ENCODE results near the gene ANKRD65. TPM values are rescaled to one million over a fixed set of nuclear protein-coding genes. Genes with fewer than 3 reads are reported as not detected.
"Not testable (repeated sequence)": the region's sequence is repeated elsewhere in the genome, so short reads cannot be mapped to it uniquely, and the experiment has no call there.

The ANKRD65 gene
- polyA plus RNA-seq, 1 donor (not counting 4 experiments of a cell fraction or from before 2014, with no cell fraction given), result 4.6 TPM

DNA sequence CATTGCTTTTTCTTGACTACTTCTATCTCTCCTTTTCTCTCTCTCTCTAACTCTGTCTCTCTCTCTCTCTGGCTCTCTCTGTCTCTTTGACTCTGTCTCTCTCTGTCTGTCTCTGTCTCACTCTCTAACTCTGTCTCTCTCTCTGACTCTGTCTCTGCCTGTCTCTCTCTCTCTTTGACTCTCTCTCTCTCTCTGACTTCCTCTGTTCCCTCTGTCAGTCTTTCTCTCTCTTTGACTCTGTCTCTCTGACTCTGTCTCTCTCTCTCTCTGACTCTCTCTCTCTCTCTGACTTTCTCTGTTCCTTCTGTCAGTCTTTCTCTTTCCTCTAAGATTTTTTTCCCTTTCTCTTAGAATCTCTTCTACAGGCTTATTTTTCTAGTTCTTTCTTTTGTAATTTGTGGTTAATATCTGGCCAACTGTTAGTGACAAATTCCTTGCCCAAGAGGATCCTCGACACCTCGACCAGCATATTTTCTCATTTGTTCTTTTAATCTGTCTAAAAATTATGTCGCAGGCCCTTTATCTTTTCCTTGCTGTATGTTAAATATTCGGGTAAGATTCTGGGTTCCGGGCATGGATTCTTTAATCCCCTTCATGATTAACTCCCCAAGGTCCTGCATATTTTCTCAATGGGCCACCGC, 28.1 kb upstream of the ANKRD65 start, which contains the start of gene ATAD3C:
ATAD3C (plus strand) TSS at position 591 of the 641 bp plus-strand sequence. CDS start 995 bp downstream, outside the sequence.
- no peak within 1 kb of the TSS for H3K9ac ChIP-seq (ENCODE audit: control insufficient read depth, extremely low read depth, insufficient read depth, low read length)
- H2AFZ ChIP-seq (ENCODE audit: control insufficient read depth, low read length), result no peak within 1 kb of the TSS
- TF ChIP-seq EZH2 (IDR thresholded peaks at IDR 0.05; ENCODE audit: low read length), result no peak
- TF ChIP-seq, protein P1, sequence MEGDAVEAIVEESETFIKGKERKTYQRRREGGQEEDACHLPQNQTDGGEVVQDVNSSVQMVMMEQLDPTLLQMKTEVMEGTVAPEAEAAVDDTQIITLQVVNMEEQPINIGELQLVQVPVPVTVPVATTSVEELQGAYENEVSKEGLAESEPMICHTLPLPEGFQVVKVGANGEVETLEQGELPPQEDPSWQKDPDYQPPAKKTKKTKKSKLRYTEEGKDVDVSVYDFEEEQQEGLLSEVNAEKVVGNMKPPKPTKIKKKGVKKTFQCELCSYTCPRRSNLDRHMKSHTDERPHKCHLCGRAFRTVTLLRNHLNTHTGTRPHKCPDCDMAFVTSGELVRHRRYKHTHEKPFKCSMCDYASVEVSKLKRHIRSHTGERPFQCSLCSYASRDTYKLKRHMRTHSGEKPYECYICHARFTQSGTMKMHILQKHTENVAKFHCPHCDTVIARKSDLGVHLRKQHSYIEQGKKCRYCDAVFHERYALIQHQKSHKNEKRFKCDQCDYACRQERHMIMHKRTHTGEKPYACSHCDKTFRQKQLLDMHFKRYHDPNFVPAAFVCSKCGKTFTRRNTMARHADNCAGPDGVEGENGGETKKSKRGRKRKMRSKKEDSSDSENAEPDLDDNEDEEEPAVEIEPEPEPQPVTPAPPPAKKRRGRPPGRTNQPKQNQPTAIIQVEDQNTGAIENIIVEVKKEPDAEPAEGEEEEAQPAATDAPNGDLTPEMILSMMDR (optimal IDR thresholded peaks at IDR 0.05 in 1 of 3, IDR thresholded peaks at IDR 0.05 in 1 of 3, conservative IDR thresholded peaks at IDR 0.05 in 1 of 3; ENCODE audit: extremely low read depth in 1 of 3, insufficient read depth in 2 of 3, low read length in 3 of 3), result no peak
- H3K79me2 ChIP-seq (ENCODE audit: control insufficient read depth, insufficient read depth, low read length), result no peaks in the 10 kb centered on the region
- H3K9me3 ChIP-seq (ENCODE audit: control insufficient read depth, low read depth, low read length), result no peaks in the 10 kb centered on the region
- no peaks in the 10 kb centered on the region for H3K36me3 ChIP-seq (ENCODE audit: control insufficient read depth in 2 of 2, extremely low read depth in 1 of 2, insufficient read depth in 2 of 2, low read length in 2 of 2)
- no peaks in the 10 kb centered on the region for H4K20me1 ChIP-seq (ENCODE audit: control insufficient read depth, extremely low read depth, insufficient read depth, low read length)
- no peaks in the 10 kb centered on the region for H3K4me1 ChIP-seq (ENCODE audit: control insufficient read depth, extremely low read depth, insufficient read depth, low read length)
- no peak within 1 kb of the TSS for H3K27ac ChIP-seq (ENCODE audit: control insufficient read depth, insufficient read depth, low read length)
- no peak within 1 kb of the TSS for H3K4me3 ChIP-seq (ENCODE audit: control insufficient read depth in 2 of 3, extremely low read depth in 1 of 3, insufficient read depth in 2 of 3, low read depth in 1 of 3, low read length in 3 of 3)
- FAIRE-seq (no peak), DNase-seq (ENCODE audit: low read depth, low spot score) (no peak)
- H3K4me2 ChIP-seq (ENCODE audit: control insufficient read depth, extremely low read depth, insufficient read depth, low read depth, low read length), result no peak within 1 kb of the TSS
- dilution Hi-C loops (cut with MboI; ENCODE audit: extremely low pct_ligation_motif_present, low sequenced_read_pairs), result no loop called here
- no peaks in the 10 kb centered on the region for H3K27me3 ChIP-seq (ENCODE audit: control insufficient read depth, extremely low read depth, insufficient read depth, low read length)
- H3K9me1 ChIP-seq (ENCODE audit: control insufficient read depth, extremely low read depth, insufficient read depth, low read length), result no peaks in the 10 kb centered on the region

GRCh38 chr1:1446631-1447030, 25.6 kb upstream of the ANKRD65 start:
- H3K4me1 ChIP-seq (ENCODE audit: control insufficient read depth, extremely low read depth, insufficient read depth, low read length); H3K9me3 ChIP-seq (ENCODE audit: control insufficient read depth, low read depth, low read length); H3K27me3 ChIP-seq (ENCODE audit: control insufficient read depth, extremely low read depth, insufficient read depth, low read length); H3K9me1 ChIP-seq (ENCODE audit: control insufficient read depth, extremely low read depth, insufficient read depth, low read length); FAIRE-seq; dilution Hi-C loops (cut with MboI; ENCODE audit: extremely low pct_ligation_motif_present, low sequenced_read_pairs); H2AFZ ChIP-seq (ENCODE audit: control insufficient read depth, low read length); H3K36me3 ChIP-seq (ENCODE audit: control insufficient read depth in 2 of 2, extremely low read depth in 1 of 2, insufficient read depth in 2 of 2, low read length in 2 of 2); H3K4me2 ChIP-seq (ENCODE audit: control insufficient read depth, extremely low read depth, insufficient read depth, low read depth, low read length); H3K4me3 ChIP-seq (ENCODE audit: control insufficient read depth in 2 of 3, extremely low read depth in 1 of 3, insufficient read depth in 2 of 3, low read depth in 1 of 3, low read length in 3 of 3); H3K27ac ChIP-seq (ENCODE audit: control insufficient read depth, insufficient read depth, low read length); H3K9ac ChIP-seq (ENCODE audit: control insufficient read depth, extremely low read depth, insufficient read depth, low read length); DNase-seq (ENCODE audit: low read depth, low spot score); H4K20me1 ChIP-seq (ENCODE audit: control insufficient read depth, extremely low read depth, insufficient read depth, low read length); H3K79me2 ChIP-seq (ENCODE audit: control insufficient read depth, insufficient read depth, low read length): not testable (repeated sequence)
